Measurements from ENCODE around the gene HSF5.
A peak's percentile ranks its signal among the peaks of the same experiment; 100 is the strongest.
"Not testable (repeated sequence)": the region's sequence is repeated elsewhere in the genome, so short reads cannot be mapped to it uniquely, and the experiment has no call there.

The HSF5 gene

DNA sequence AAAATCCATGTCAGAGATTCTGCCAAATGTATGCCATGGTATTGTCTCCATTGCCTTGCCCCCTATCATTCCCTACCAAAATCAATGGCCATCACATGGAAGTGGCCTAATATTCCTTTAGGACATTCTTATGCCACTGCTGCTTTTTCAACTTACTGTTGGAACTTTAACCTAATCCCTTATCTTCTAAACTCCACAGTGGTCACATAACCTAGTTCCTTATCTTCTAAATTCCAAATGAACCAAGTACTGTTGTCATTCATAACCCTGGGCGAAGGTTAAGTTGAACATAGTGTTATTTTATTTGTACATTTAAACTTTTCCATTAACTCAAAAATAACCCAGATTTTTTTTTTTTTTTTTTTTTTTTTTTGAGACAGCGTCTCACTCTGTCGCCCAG is 3.6 kb downstream of the HSF5 start:
- DNase-seq (ENCODE audit: low read depth in 1 of 2, low spot score in 1 of 2) = no peak

DNA sequence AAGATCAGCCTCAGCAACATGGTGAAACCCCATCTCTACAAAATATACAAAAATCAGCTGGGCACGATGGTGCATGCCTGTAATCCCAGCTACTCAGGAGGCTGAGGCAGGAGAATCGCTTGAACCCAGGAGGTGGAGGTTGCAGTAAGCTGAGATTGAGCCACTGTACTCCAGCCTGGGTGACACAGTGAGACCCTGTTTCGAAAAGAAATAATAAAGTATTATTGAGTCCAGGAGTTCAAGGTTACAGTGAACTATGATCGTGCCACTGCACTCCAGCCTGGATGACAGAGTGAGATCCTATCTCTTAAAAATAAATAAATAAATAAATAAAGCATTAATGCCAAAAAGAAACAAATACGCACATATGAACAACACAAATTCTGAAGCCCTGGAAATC is 6.4 kb downstream of the HSF5 start:
- not testable (repeated sequence) for DNase-seq (ENCODE audit: low read depth in 1 of 2, low spot score in 1 of 2)

DNA sequence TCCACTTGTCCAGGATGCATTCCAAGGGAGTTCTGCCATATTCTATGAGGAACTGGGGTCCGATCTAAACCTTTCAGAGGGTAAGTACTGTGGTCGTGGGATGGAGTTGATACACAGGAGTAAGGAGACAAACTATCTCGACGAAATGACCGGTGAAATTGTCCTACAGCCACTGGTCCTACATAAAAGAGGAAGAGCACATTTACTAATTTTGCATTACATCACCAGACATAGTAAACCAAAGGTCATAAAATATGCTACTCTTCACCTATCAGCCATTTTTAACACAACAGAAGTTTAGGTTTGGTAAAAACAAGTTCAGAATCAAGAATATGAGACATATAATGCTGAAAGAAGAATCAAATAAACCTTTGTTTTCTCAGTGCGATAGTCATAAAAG is 8.1 kb downstream of the HSF5 start:
- DNase-seq (ENCODE audit: low read depth in 1 of 2, low spot score in 1 of 2) = no peak

- DNase-seq (ENCODE audit: low read depth in 1 of 2, low spot score in 1 of 2) = no peak
These were observed 11.4 kb downstream of the HSF5 start for GRCh38 chr17:58476812-58477211.

GRCh38 chr17:58475985-58476384 is 12.2 kb downstream of the HSF5 start:
- DNase-seq (ENCODE audit: low read depth in 1 of 2, low spot score in 1 of 2) = no peak

- no peak for DNase-seq (ENCODE audit: low read depth in 1 of 2, low spot score in 1 of 2)
These were observed 17.9 kb downstream of the HSF5 start for GRCh38 chr17:58470356-58470755.

GRCh38 chr17:58468944-58469343 is 19.3 kb downstream of the HSF5 start:
- DNase-seq (ENCODE audit: low read depth in 1 of 2, low spot score in 1 of 2) = no peak

DNA sequence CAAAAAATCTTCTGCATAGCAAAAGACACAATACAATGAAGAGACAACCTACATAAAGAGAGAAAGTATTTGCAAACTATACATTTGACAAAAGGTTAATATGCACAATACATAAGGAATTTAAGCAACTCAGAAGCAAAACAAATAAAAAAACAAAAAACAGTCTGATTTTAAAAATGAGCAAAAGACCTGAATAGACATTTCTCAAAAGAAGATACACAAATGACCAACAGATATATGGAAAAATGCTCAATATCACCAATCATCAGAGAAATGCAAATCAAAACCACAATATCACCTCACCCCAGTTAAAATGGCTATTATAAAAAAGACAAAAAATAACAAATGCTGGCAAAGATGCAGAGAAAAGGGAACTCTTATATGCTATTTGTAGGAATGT is 32.7 kb downstream of the HSF5 start:
- DNase-seq (ENCODE audit: low read depth in 1 of 2, low spot score in 1 of 2) = no peak

- no peak for DNase-seq (ENCODE audit: low read depth in 1 of 2, low spot score in 1 of 2)
These were observed 35.5 kb downstream of the HSF5 start for GRCh38 chr17:58452738-58453137.

DNA sequence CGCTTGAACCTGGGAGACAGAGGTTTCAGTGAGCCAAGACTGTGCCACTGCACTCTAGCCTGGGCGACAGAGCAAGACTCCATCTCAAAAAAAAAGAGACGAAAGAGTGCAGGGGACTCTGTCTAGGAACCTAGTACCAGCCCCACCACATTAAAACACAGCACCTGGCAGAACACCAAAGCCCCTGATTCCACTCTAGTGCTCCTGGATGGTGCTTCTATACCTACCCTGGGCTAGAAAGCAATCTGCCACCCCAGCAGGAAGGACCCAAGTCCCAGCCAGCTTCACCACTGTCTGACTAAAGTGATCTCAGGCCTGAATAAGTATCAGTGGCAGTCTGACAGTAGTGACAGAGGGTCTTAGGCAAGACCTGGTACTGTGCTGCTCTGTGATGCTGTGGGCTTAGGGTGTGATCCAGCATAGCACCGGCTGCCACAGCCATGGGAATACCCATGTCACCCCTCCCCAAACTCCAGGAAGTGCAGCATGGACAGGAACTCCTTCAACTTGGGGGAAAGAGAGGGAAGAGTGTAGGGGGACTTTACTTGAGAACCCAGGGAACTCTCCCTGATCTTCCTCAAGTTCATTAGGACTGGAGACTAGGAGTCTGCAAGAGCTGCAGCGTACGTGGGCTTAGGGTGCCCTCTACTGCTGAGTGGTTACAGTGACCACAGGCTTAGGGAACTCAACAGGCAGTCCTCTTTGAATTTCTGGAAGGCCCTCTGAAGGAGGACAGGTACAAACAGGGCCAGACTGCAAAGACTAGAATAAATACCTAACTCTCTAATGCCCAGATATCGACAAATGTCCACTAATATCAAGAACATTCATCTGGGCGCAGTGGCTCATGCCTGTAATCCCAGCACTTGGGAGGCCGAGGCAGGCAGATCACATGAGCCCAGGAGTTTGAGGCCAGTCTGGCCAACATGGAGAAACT is 40.9 kb downstream of the HSF5 start:
- peak in 1 of 2 donors; percentile 17 for DNase-seq (ENCODE audit: low read depth in 1 of 2, low spot score in 1 of 2)

DNA sequence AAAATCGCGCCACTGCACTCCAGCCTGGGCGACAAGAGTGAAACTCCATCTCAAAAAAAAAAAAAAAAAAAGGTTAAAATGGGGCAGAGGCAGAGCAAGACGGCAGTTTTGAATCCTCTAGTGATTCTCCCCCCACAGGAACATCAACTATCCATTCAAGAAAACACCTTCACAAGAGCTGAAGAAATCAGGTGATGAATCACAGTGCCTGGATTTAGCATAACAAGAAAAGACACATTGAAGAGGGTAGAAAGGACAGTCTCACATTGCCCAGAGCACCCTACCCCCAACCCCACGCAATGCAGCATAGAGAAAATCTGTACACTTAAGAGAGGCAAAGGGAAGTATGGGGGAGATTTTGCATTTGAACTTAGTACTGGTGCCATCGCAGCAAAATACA is 42.1 kb downstream of the HSF5 start:
- no peak for DNase-seq (ENCODE audit: low read depth in 1 of 2, low spot score in 1 of 2)

DNA sequence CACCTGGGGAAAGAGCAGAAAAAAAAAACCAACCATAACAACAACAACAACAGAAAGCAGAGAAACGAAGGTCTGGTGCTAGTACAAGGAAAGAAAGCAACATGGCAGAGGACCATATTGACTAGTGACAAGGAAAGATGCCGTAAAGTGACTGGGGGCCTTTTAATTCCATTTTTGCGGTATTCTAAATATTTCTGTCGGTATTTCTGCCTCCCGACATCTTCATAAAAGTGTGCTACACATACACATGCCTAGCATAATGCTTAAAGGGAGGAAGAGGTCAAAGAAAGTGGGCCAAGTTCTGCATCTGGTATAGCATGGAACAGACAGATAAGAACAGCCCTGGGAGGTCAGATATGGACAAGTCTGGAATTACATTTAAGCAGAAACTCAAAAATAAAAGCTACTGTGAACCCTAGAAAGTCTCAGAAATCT is 51.4 kb downstream of the HSF5 start:
- no peak for DNase-seq (ENCODE audit: low read depth in 1 of 2, low spot score in 1 of 2)

DNA sequence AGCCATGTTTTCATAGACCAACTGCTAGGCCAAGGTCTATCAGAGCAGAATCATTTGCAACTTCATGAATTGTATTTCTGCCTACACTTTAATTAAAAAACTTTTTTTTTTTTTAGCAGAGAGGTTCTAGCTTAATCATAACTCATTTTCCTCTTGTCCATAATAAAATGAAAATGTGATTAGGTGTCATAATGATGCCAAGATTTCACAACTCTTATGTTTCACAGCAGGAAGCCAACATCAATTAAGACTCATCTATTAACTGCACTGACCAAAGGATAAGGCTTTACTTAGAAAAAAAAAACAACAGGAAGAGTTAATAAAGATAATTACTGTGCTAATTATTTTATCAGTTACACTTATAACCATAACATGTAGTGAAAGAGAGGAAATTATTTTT is 52.0 kb downstream of the HSF5 start:
- no peak for DNase-seq (ENCODE audit: low read depth in 1 of 2, low spot score in 1 of 2)

DNA sequence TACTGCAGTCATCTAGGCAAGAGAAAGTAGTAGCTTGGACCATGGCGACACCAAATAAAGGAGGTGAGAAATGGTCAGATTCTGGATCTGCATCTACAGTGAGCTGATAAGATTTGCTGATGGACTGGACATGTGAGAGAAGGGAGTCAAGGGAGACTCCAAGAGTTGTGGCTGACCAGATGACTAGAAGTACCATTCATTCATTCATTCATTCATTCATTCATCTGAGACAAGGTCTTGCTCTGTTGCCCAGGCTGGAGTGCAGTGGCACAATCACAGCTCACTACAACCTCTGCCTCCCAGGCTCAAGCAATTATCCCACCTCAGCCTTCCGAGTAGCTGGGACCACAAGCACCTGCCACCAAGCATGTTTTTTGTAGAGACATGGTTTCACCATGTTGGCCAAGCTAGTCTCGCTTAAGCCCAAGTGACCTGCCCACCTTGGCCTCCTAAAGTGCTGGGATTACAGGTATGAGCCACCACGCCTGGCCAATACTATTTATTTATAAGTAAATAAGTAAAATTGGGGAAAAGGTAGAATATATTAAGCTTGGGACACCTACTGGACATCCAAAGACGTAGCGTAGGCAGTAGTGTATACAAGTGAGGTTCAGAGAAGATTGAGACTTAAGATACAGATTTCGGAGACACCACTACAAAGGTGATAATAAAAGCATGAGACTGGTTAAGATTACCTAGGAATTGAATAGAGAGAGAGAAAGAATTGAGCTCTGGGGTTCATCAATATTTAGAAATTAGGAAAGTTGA is 55.2 kb downstream of the HSF5 start:
- DNase-seq (ENCODE audit: low read depth in 1 of 2, low spot score in 1 of 2) = no peak

GRCh38 chr17:58427807-58428206 is 60.4 kb downstream of the HSF5 start:
- DNase-seq (ENCODE audit: low read depth in 1 of 2, low spot score in 1 of 2) = no peak

DNA sequence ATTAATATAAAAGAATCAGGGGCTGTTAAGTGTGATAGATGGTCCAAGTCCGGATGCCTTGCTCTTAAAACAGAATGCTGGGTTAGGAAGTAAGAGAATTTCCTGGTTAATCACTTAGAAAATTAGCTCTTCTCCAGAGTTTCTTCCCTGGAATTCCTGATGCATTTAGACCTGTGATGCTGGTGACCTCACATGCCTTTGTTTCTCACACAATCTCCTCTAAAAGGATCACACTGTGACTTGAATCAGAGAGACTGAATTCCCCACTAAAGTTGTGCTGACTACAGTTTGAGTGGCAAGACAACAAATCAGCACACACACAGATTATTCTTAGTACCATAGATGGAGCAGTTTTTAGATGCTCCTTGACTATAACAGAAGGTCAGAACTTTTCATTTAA is 66.5 kb downstream of the HSF5 start:
- no peak for DNase-seq (ENCODE audit: low read depth in 1 of 2, low spot score in 1 of 2)

GRCh38 chr17:58420827-58421226 is 67.4 kb downstream of the HSF5 start:
- DNase-seq (ENCODE audit: low read depth in 1 of 2, low spot score in 1 of 2) = no peak

DNA sequence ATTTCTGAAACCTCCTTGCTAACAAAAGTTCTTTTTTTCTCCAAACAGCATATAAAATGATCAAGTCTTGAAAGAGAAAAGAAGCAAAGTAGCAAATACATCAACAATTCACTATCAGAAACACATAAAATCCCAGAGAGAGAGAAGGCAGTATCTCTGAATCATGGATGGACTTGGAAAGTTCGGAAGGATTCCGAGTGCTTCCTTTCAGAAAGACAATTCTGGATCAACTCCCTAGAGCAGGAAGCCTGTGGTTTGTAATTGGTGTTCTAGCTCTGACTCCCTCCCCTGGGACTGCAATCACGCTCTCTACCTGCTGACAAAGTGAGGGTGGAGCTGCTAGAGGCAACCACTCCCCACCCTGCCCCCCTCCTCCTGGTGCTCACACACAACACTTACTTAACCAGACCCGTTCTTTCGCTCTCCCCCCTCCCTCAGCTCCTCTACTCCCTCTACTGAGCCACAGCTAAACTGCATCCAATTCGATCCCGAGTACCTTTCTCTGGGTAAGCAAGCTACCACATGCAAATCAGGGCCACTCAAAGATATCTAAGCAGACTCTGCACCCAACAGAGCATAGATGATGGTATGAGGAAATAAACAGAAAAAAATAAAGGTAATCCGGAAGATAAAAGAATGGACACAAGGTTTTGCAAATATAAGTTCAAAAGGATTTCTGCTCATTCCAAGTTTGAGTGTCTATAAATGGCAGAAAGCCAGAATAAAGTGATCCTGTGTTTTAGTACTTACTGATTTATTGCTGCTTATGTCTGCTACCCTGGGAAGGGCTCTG is 70.7 kb downstream of the HSF5 start, which contains the start of gene RNF43:
Gene RNF43 (minus strand): TSS at position 235 of the 793 bp plus-strand sequence. CDS start 1,957 bp downstream, outside the sequence.
- DNase-seq (ENCODE audit: low read depth in 1 of 2, low spot score in 1 of 2) = peak; percentile 67 to 70

DNA sequence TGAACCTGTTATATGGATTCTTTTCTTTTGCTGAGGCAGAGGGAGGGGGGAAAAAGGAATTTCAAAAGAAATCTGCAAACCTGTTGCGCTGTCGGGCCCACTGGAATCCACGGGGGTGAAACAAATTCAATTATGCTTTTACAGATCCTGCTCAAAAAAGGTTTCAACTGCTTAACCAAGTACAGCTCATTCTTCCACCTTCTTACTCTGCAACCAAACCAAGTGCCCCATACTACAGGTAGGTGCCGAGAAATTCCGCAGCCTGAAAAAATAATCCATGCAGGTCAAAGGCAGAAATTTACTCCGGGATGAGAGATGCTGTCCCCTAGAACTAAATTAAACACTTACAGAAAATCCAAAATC is 71.3 kb downstream of the HSF5 start:
- DNase-seq (ENCODE audit: low read depth in 1 of 2, low spot score in 1 of 2) = no peak

DNA sequence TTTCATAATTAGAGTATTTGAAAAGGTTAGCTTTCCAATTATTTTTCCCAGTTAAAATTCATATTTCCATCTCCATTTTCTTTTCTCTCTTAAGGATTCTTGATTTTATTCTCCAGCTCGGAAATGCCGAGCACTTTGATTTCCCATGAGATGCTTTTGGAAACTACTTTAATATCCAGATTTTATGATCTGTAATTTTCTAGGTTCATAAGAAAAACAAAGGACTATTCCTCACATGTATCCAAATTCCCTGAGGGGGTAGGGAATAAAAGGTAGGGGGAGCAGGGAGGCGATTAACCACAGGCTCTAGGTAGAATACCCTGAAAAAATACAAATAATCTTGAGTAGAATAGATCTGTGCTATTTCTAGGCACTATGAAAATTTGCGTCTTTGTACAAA is 71.8 kb downstream of the HSF5 start:
- no peak for DNase-seq (ENCODE audit: low read depth in 1 of 2, low spot score in 1 of 2)

GRCh38 chr17:58415371-58416055 is 72.7 kb downstream of the HSF5 start:
- DNase-seq (ENCODE audit: low read depth in 1 of 2, low spot score in 1 of 2) = no peak
